Neural cell (in vitro differentiated cells): Measurements from ENCODE around the gene SPI1. TPM values are rescaled to one million over a fixed set of nuclear protein-coding genes. Genes with fewer than 3 reads are reported as not detected.

ENCODE experiments used
- H2AFZ ChIP-seq: fragments of 200-600, 300-800 bp; sonication (generic), shearing (Covaris generic); 2 replicates; pipeline ENCODE4 v1.6.0; 2014; ENCODE audit warnings: low read depth, mild to moderate bottlenecking, antibody characterized with exemption, low read length, moderate library complexity
- H3F3A ChIP-seq: fragments of 200-600 bp; shearing (Covaris generic); 2 replicates; pipeline ENCODE4 v1.6.1; 2016; ENCODE audit warnings: mild to moderate bottlenecking, moderate library complexity, mixed read lengths, antibody characterized with exemption, low read length; ENCODE audit not compliant: insufficient read depth, poor library complexity, severe bottlenecking
- H3K27ac ChIP-seq: fragments of 200-600, 300-800 bp; sonication (generic), shearing (Covaris generic); 2 replicates; pipeline ENCODE4 v1.5.1; 2014; ENCODE audit warnings: mild to moderate bottlenecking, low read length, moderate library complexity
- H3K27me3 ChIP-seq: fragments of 300-800, 200-600 bp; sonication (generic), shearing (Covaris generic); 2 replicates; pipeline ENCODE4 v1.6.0; 2014; ENCODE audit warnings: mild to moderate bottlenecking, low read depth, low read length, moderate library complexity; ENCODE audit not compliant: insufficient read depth
- H3K36me3 ChIP-seq: fragments of 300-800, 200-600 bp; sonication (generic), shearing (Covaris generic); 2 replicates; pipeline ENCODE4 v1.5.1; 2014; ENCODE audit warnings: mild to moderate bottlenecking, antibody characterized with exemption, low read length, moderate library complexity; ENCODE audit not compliant: insufficient read depth
- H3K4me2 ChIP-seq: fragments of 300-800, 200-600 bp; sonication (generic), shearing (Covaris generic); 2 replicates; pipeline ENCODE4 v1.6.0; 2014; ENCODE audit warnings: mild to moderate bottlenecking, low read length
- H3K4me3 ChIP-seq: fragments of 300-800, 200-600 bp; sonication (generic), shearing (Covaris generic); 2 replicates; pipeline ENCODE4 v1.5.1; 2014; ENCODE audit warnings: mild to moderate bottlenecking, low read length, moderate library complexity
- H3K79me2 ChIP-seq: fragments of 200-600 bp; shearing (Covaris generic); replicated peaks from 2 replicates; pipeline ENCODE4 v1.6.0; 2014; ENCODE audit warnings: mild to moderate bottlenecking, low read length, moderate library complexity; ENCODE audit not compliant: insufficient read depth
- H3K9ac ChIP-seq: fragments of 300-800, 200-600 bp; sonication (generic), shearing (Covaris generic); 2 replicates; pipeline ENCODE4 v1.6.1; 2016; ENCODE audit warnings: mild to moderate bottlenecking, low read length, mixed read lengths
- H3K9me2 ChIP-seq: fragments of 200-600 bp; shearing (Covaris generic); 2 replicates; pipeline ENCODE4 v1.6.1; 2016; ENCODE audit warnings: mild to moderate bottlenecking, low read length, mixed read lengths; ENCODE audit not compliant: insufficient read depth
- H3K9me3 ChIP-seq: fragments of 200-600, 300-800 bp; sonication (generic), shearing (Covaris generic); 2 replicates; pipeline ENCODE4 v1.6.1; 2016; ENCODE audit warnings: mild to moderate bottlenecking, mixed run types, low read length, moderate library complexity, mixed read lengths
- H4K20me1 ChIP-seq: fragments of 200-600 bp; shearing (Covaris generic); 2 replicates; pipeline ENCODE4 v1.6.1; 2016; ENCODE audit warnings: mild to moderate bottlenecking, mixed run types; ENCODE audit not compliant: insufficient read depth
- EP300 ChIP-seq: fragments of 450-650 bp; conservative IDR thresholded peaks from 2 replicates; pipeline ENCODE4 v1.6.1; 2014; ENCODE audit warnings: antibody characterized with exemption, mild to moderate bottlenecking, moderate library complexity; ENCODE audit not compliant: poor library complexity, severe bottlenecking
- EZH2 ChIP-seq: fragments of 200-600, 300-800 bp; shearing (Covaris generic), sonication (generic); IDR thresholded peaks from 2 replicates; pipeline ENCODE4 v1.6.1; 2014; ENCODE audit warnings: antibody characterized with exemption, low read length, borderline replicate concordance, mild to moderate bottlenecking; ENCODE audit not compliant: insufficient read depth, poor library complexity, severe bottlenecking
- MXI1 ChIP-seq: fragments of 450-650 bp; conservative IDR thresholded peaks from 2 replicates; pipeline ENCODE4 v1.6.1; 2014; ENCODE audit warnings: antibody characterized with exemption, mild to moderate bottlenecking; ENCODE audit not compliant: poor library complexity, severe bottlenecking
- POLR2AphosphoS5 ChIP-seq: IDR thresholded peaks from 2 replicates; pipeline ENCODE4 v1.6.1; 2012
- RAD21 ChIP-seq: fragments of 450-650 bp; conservative IDR thresholded peaks from 2 replicates; pipeline ENCODE4 v1.6.1; 2014; ENCODE audit warnings: antibody characterized with exemption, mild to moderate bottlenecking, moderate library complexity
- SMC3 ChIP-seq: fragments of 450-650 bp; conservative IDR thresholded peaks from 2 replicates; pipeline ENCODE4 v1.6.1; 2014; ENCODE audit warnings: antibody characterized with exemption, mild to moderate bottlenecking, moderate library complexity; ENCODE audit not compliant: poor library complexity
- TAF1 ChIP-seq: IDR thresholded peaks from 2 replicates; pipeline ENCODE4 v1.6.1; 2012; ENCODE audit warnings: low read depth
- polyA plus RNA-seq: library from polyadenylated mRNA; depleted of rRNA; stranded (reverse); fragments of >200 nt; gene quantifications from 2 replicates; pipeline ENCODE4 v1.2.3, GENCODE V29; 2014
- TF ChIP-seq, protein P1 (sequence below): fragments of 450-650 bp; IDR thresholded peaks from 2 replicates; pipeline ENCODE4 v1.5.1; 2014; ENCODE audit warnings: antibody characterized with exemption, mild to moderate bottlenecking, moderate library complexity; ENCODE audit not compliant: poor library complexity, severe bottlenecking
- TF ChIP-seq, protein P2 (sequence below): IDR thresholded peaks from 2 replicates; pipeline ENCODE4 v1.6.1; 2012; ENCODE audit warnings: borderline replicate concordance

SPI1 gene
- polyA plus RNA-seq, 1 donor from 2014 or later: not detected

DNA sequence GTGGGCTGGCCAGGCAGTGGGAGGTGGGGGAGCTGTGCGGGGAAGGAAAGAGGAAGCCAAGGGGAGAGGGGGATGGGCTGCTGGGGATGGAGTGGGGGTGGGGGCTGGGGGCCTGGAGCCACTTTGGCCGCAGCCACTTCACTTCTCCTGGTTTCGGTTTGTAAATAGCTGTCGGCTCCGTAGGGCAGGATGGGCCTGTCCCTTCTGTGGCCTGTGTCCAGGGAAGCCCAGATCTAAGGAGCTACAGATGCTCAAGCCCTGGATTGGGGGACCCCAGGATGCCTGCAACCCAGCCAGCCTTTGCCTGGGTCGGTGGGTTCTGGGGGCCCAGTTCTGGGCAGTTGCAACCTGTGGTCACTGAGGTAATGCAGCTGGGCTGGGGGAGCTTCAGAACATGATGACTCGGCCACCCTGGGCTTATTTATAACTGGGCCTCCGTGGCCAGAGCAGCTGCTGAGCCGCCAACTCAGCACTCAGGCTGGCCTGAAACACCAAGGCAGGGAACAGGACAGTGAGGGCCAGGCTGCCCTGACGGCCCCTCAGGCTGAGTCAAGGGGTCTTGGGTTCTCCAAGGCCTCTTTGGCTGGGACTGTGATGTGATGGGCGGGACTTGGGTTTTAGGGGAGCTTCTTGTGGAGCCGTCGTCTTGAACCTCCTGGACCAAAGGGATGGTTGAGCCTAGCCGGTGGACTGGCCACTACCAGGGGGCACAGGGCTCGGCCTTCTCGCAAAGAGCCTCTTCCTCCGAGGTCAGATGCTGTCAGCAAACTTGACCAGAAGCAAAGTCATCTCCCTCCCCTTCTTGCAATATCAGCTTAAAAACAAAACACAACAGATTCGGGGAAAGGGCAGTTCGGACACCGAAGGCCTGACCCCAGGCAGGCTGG is 15.1 kb upstream of the SPI1 start:
- Histone ChIP-seq H3K27ac (no peak overlapping the region), H2AFZ (no peak overlapping the region), H3K4me2 (no peak overlapping the region), H4K20me1 (no peaks in the 10 kb centered on the region), H3F3A (no peaks in the 10 kb centered on the region), H3K9ac (no peak overlapping the region), H3K79me2 (no peaks in the 10 kb centered on the region), H3K9me3 (no peaks in the 10 kb centered on the region), H3K9me2 (no peaks in the 10 kb centered on the region), H3K36me3 (no peaks in the 10 kb centered on the region), H3K4me3 (no peak overlapping the region), H3K27me3 (no peaks in the 10 kb centered on the region)
- TF ChIP-seq, protein P1, sequence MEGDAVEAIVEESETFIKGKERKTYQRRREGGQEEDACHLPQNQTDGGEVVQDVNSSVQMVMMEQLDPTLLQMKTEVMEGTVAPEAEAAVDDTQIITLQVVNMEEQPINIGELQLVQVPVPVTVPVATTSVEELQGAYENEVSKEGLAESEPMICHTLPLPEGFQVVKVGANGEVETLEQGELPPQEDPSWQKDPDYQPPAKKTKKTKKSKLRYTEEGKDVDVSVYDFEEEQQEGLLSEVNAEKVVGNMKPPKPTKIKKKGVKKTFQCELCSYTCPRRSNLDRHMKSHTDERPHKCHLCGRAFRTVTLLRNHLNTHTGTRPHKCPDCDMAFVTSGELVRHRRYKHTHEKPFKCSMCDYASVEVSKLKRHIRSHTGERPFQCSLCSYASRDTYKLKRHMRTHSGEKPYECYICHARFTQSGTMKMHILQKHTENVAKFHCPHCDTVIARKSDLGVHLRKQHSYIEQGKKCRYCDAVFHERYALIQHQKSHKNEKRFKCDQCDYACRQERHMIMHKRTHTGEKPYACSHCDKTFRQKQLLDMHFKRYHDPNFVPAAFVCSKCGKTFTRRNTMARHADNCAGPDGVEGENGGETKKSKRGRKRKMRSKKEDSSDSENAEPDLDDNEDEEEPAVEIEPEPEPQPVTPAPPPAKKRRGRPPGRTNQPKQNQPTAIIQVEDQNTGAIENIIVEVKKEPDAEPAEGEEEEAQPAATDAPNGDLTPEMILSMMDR: no peak
- TF ChIP-seq, protein P2, sequence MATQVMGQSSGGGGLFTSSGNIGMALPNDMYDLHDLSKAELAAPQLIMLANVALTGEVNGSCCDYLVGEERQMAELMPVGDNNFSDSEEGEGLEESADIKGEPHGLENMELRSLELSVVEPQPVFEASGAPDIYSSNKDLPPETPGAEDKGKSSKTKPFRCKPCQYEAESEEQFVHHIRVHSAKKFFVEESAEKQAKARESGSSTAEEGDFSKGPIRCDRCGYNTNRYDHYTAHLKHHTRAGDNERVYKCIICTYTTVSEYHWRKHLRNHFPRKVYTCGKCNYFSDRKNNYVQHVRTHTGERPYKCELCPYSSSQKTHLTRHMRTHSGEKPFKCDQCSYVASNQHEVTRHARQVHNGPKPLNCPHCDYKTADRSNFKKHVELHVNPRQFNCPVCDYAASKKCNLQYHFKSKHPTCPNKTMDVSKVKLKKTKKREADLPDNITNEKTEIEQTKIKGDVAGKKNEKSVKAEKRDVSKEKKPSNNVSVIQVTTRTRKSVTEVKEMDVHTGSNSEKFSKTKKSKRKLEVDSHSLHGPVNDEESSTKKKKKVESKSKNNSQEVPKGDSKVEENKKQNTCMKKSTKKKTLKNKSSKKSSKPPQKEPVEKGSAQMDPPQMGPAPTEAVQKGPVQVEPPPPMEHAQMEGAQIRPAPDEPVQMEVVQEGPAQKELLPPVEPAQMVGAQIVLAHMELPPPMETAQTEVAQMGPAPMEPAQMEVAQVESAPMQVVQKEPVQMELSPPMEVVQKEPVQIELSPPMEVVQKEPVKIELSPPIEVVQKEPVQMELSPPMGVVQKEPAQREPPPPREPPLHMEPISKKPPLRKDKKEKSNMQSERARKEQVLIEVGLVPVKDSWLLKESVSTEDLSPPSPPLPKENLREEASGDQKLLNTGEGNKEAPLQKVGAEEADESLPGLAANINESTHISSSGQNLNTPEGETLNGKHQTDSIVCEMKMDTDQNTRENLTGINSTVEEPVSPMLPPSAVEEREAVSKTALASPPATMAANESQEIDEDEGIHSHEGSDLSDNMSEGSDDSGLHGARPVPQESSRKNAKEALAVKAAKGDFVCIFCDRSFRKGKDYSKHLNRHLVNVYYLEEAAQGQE: no peak
- TF ChIP-seq RAD21: no peak
- TF ChIP-seq EP300: no peak
- no peak for TF ChIP-seq TAF1
- TF ChIP-seq MXI1: no peak
- TF ChIP-seq POLR2AphosphoS5: no peak
- TF ChIP-seq SMC3: no peak

DNA sequence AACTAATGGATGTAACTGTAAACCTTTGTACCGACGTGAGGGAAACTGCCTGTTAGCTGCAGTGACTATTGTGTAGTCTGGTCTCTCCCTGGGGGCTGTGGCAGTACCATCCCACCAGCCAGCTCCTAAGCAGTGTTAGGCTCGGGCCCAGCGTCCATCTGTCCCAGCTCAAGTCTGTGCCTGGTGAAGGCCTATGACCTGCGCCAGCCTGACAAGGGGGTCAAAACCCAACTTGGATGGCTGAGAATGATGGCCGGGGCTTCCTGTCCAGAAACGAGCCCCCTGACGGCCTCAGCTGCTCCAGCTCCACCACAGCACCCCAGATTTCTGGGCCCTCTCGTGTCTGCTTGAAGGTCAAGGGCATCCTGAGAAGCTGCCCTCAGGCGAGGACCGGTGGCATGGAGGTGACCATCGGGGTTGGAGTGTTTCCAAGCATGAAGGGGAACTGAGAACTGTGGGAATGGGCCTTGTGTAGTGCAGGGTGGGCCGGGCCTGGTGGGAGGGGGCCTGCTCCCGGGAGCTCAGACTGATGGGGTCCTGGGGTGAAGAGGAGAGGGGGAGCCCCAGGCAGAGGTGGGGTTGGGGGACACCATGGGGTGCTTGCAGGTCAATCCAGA is 14.3 kb upstream of the SPI1 start:
- Histone ChIP-seq H4K20me1 (no peaks in the 10 kb centered on the region), H3K4me2 (no peak overlapping the region), H3K9me2 (no peaks in the 10 kb centered on the region), H2AFZ (no peak overlapping the region), H3K9ac (no peak overlapping the region), H3K27ac (no peak overlapping the region), H3K9me3 (no peaks in the 10 kb centered on the region), H3F3A (no peaks in the 10 kb centered on the region), H3K36me3 (no peaks in the 10 kb centered on the region), H3K27me3 (no peaks in the 10 kb centered on the region), H3K79me2 (no peaks in the 10 kb centered on the region), H3K4me3 (no peak overlapping the region)
- TF ChIP-seq, protein P1: no peak
- TF ChIP-seq EP300: no peak
- TF ChIP-seq RAD21: no peak
- TF ChIP-seq, protein P2: no peak
- TF ChIP-seq POLR2AphosphoS5: no peak
- no peak for TF ChIP-seq MXI1
- no peak for TF ChIP-seq EZH2
- TF ChIP-seq TAF1: no peak
- TF ChIP-seq SMC3: no peak
